ENCODE measurements around the gene FOXM1. TPM values are rescaled to one million over a fixed set of nuclear protein-coding genes. Genes with fewer than 3 reads are reported as not detected.

The FOXM1 gene
- total RNA-seq, 1 donor from 2014 or later: 38.2 TPM

DNA sequence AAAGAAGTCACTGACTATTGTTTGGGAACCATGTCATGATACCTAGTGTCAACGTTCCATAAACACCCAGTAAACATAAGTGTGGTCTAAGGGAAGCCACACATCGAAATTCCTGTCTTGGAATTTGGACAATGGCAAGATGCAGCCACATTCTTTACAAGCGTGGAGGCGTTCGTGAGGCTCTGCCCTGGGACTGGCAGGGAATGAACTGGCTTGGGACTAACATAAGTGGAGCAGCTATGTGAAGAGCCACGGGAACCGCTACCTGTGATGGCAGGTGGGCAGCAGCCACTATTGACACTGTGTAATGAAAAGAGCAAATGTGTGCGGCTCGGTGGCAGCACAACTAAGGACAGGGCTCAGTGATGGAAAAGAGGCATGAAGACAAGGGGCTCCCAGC lies 32.2 kb downstream of the FOXM1 start:
- H3K27me3 ChIP-seq: no peaks in the 10 kb centered on the region
- no peak overlapping the region for H3K4me3 Mint-ChIP-seq

DNA sequence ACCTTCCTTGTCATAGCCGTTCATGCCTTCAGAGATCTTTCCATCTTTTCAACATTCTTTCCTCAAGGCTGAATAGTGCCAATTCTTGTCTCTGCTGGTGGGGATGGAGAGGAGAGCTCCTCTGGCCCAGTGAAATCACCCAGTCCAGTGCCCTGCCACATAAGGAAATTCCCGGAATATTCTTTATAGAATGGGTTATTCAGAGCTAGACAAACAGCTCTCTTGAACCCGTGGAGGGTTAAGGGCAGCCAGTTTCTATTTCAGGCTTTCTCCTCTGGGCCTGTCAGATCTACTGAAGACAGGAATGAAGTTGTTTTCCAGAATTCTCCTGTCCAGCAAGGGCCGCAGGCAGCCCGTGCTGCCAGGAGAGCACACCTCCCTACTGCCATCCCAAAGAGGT lies 34.0 kb downstream of the FOXM1 start:
- H3K27ac Mint-ChIP-seq: no peak overlapping the region
- H3K27ac ChIP-seq: no peak overlapping the region
- H3K4me1 Mint-ChIP-seq: peaks cover 27% of the 10 kb centered on the region
- H3K4me3 Mint-ChIP-seq: no peak overlapping the region
- H3K36me3 ChIP-seq: no peaks in the 10 kb centered on the region
- no peaks in the 10 kb centered on the region for H3K9me3 ChIP-seq (ENCODE audit: low read depth)
- H4K20me1 ChIP-seq (ENCODE audit: low read depth): no peaks in the 10 kb centered on the region
- no peaks in the 10 kb centered on the region for H3K27me3 ChIP-seq
- H3K27me3 Mint-ChIP-seq (ENCODE audit: insufficient read depth, low read depth): peaks cover 9% of the 10 kb centered on the region
- no peak overlapping the region for H3K4me3 ChIP-seq
- H3F3A ChIP-seq (ENCODE audit: low read depth): peaks cover 6% of the 10 kb centered on the region
- DNase-seq (ENCODE audit: low spot score): no peak
- no peak overlapping the region for H3K9ac ChIP-seq
- TF ChIP-seq, protein P1, sequence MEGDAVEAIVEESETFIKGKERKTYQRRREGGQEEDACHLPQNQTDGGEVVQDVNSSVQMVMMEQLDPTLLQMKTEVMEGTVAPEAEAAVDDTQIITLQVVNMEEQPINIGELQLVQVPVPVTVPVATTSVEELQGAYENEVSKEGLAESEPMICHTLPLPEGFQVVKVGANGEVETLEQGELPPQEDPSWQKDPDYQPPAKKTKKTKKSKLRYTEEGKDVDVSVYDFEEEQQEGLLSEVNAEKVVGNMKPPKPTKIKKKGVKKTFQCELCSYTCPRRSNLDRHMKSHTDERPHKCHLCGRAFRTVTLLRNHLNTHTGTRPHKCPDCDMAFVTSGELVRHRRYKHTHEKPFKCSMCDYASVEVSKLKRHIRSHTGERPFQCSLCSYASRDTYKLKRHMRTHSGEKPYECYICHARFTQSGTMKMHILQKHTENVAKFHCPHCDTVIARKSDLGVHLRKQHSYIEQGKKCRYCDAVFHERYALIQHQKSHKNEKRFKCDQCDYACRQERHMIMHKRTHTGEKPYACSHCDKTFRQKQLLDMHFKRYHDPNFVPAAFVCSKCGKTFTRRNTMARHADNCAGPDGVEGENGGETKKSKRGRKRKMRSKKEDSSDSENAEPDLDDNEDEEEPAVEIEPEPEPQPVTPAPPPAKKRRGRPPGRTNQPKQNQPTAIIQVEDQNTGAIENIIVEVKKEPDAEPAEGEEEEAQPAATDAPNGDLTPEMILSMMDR (IDR thresholded peaks at IDR 0.05): no peak
- no peak for TF ChIP-seq EZH2 (IDR thresholded peaks at IDR 0.05)
- no peak for TF ChIP-seq EZH2phosphoT487 (IDR thresholded peaks at IDR 0.05)
- H3K36me3 Mint-ChIP-seq: peaks cover 9% of the 10 kb centered on the region
- H2AFZ ChIP-seq (replicated peaks): no peak overlapping the region
- H3K4me1 ChIP-seq: peaks cover 16% of the 10 kb centered on the region
- H3K9me3 Mint-ChIP-seq: no peaks in the 10 kb centered on the region
- H3K79me2 ChIP-seq (ENCODE audit: low read depth): no peaks in the 10 kb centered on the region
- no peak overlapping the region for H3K4me2 ChIP-seq

More for the DNA sequence above, 32.2 kb downstream of the FOXM1 start:
- Histone ChIP-seq H3K4me2 (no peak overlapping the region), H4K20me1 (ENCODE audit: low read depth) (no peaks in the 10 kb centered on the region), H3K4me3 (no peak overlapping the region), H3K4me1 (peaks cover 23% of the 10 kb centered on the region), H3K36me3 (no peaks in the 10 kb centered on the region), H3K9ac (no peak overlapping the region), H3F3A (ENCODE audit: low read depth) (peaks cover 6% of the 10 kb centered on the region), H3K79me2 (ENCODE audit: low read depth) (no peaks in the 10 kb centered on the region), H2AFZ (replicated peaks) (no peak overlapping the region), H3K9me3 (ENCODE audit: low read depth) (no peaks in the 10 kb centered on the region), H3K27ac (no peak overlapping the region)
- Mint-ChIP-seq H3K36me3 (peaks cover 5% of the 10 kb centered on the region), H3K4me1 (peaks cover 45% of the 10 kb centered on the region), H3K27me3 (ENCODE audit: insufficient read depth, low read depth) (peaks cover 9% of the 10 kb centered on the region), H3K27ac (peak overlapping the region; percentile 13), H3K9me3 (no peaks in the 10 kb centered on the region)
- peak; percentile 35 for DNase-seq (ENCODE audit: low spot score)
- TF ChIP-seq, protein P1 (IDR thresholded peaks at IDR 0.05): no peak
- TF ChIP-seq EZH2 (IDR thresholded peaks at IDR 0.05) (no peak), EZH2phosphoT487 (IDR thresholded peaks at IDR 0.05) (no peak)

DNA sequence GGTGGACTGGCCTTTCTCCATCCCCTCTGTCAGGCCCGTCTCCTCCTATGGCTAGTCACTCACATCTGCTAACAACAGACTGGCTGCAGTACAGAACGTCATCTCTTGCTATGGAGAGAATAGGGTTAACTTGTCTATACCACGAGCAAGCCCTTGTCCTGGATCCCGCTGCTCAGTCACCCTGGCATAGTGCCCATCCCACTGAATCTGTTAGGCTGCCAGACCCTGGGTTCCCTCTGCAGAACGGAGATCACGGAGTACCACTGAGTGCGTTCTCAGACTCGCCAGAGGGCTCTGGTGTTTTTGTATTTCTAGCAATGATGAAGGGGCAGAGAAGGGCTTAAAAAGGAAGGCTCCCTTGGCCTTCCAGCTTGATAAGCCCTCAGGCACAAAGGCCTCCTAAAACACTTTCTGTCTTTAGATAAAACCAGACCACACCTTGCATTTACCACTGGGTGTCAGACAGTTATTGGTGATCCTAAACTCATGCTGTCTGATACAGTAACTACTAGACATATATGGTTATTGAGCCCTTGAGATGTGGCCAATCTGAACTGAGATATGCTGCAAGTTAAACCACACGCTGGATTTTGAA lies 35.8 kb downstream of the FOXM1 start:
- H2AFZ ChIP-seq (replicated peaks): no peak overlapping the region
- no peak overlapping the region for H3K9ac ChIP-seq
- H3K27ac ChIP-seq: no peak overlapping the region
- no peaks in the 10 kb centered on the region for H4K20me1 ChIP-seq (ENCODE audit: low read depth)
- H3K79me2 ChIP-seq (ENCODE audit: low read depth): no peaks in the 10 kb centered on the region
- H3K27me3 Mint-ChIP-seq (ENCODE audit: insufficient read depth, low read depth): peaks cover 4% of the 10 kb centered on the region
- peaks cover 6% of the 10 kb centered on the region for H3F3A ChIP-seq (ENCODE audit: low read depth)
- H3K4me1 Mint-ChIP-seq: peaks cover 16% of the 10 kb centered on the region
- no peak overlapping the region for H3K4me2 ChIP-seq
- no peaks in the 10 kb centered on the region for H3K9me3 Mint-ChIP-seq
- TF ChIP-seq EZH2phosphoT487 (IDR thresholded peaks at IDR 0.05) (no peak), EZH2 (IDR thresholded peaks at IDR 0.05) (no peak)
- TF ChIP-seq, protein P1 (IDR thresholded peaks at IDR 0.05): no peak
- H3K27me3 ChIP-seq: no peaks in the 10 kb centered on the region
- no peak overlapping the region for H3K27ac Mint-ChIP-seq
- no peak overlapping the region for H3K4me3 ChIP-seq
- H3K4me1 ChIP-seq: peaks cover 8% of the 10 kb centered on the region
- H3K36me3 Mint-ChIP-seq: peaks cover 7% of the 10 kb centered on the region
- H3K9me3 ChIP-seq (ENCODE audit: low read depth): no peaks in the 10 kb centered on the region
- DNase-seq (ENCODE audit: low spot score): no peak
- no peaks in the 10 kb centered on the region for H3K36me3 ChIP-seq
- H3K4me3 Mint-ChIP-seq: no peak overlapping the region
